Measurements from ENCODE around the gene ARG2.
"Not testable (repeated sequence)": the region's sequence is repeated elsewhere in the genome, so short reads cannot be mapped to it uniquely, and the experiment has no call there.

The ARG2 gene

DNA sequence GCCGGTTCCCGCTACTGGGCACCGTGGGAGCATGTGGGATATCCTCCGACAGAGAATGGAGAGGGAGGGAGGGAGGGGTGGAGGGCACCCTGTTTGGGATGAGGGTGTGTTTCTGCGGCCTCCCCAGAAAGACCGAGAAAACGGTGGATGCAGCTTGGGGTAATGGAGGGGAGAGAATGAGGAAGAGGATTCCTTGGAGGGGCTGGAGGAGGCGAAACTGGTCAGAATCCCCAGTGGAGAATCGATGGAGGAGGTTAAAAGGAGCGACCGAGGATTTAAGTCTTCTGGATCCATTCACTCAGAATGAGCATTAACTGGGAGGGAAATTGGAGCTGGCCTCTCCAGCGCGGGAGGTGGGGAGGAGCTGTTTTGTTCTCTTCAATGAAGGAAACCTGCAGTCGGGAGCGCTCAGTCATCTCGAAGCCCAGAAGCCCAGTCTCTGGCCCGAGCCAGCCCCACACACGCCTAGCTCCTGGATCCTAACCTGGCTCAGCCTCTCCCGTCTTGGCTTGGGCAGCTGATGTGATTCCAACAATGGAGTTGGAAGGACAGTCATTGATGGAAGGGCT, 581 bp downstream of the ARG2 start:
- Histone ChIP-seq H3K9ac (ENCODE audit: low read depth, low read length) (peak overlapping the region; percentile 44), H3K4me2 (ENCODE audit: low read length) (peak overlapping the region; percentile 99), H3K4me3 (ENCODE audit: low read length) (peak overlapping the region; percentile 86)

DNA sequence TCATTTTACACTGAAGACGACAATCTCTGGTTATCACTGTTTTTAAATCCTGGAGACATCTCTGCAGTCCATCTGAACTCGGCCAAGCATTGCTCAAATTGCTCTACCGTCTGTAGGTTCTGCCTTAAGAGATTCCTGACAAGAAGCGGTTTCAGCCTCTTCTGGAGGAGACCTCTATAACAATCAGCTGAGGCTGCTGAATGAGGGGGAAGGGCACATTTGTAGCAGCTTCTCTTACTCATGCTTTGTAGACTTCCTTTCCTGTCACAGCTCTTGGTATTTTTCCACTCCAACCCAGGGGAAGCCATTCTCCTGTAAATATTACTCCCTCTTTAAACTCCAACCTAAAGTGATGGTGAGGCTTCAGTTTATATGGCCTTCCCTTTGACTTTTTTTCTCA, 3.0 kb downstream of the ARG2 start:
- H3K36me3 ChIP-seq (ENCODE audit: insufficient read depth, low read length): no peaks in the 10 kb centered on the region

More for the DNA sequence above, 581 bp downstream of the ARG2 start:
- no peaks in the 10 kb centered on the region for H3K36me3 ChIP-seq (ENCODE audit: insufficient read depth, low read length)
- peaks cover 4% of the 10 kb centered on the region for H3K27me3 ChIP-seq (ENCODE audit: control insufficient read depth, insufficient read depth, low read length)
- no peaks in the 10 kb centered on the region for H3K9me3 ChIP-seq (replicated peaks; ENCODE audit: low read length)
- peaks cover 24% of the 10 kb centered on the region for H3K4me1 ChIP-seq (ENCODE audit: control insufficient read depth, insufficient read depth, low read length)

DNA sequence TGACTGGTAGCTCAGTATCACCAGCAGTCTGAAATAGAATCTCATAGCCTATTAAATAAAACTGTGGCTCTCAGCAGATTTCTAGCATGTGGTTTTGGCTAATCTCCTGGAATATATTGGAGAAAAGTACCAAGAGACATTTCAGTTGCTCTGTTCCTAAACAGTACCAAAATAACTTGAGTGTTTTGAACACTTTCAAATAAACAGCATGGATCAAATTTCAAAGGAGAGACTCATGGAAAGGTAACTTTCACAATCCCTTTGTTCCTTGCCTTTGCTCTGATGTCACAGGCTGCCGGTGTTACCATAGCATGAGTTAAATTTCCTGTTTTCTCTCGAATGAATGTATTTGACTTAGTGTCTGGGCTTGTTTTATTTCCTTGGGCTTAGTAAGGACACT, 3.4 kb downstream of the ARG2 start:
- peaks cover 4% of the 10 kb centered on the region for H3K27me3 ChIP-seq (ENCODE audit: control insufficient read depth, insufficient read depth, low read length)
- H3K9ac ChIP-seq (ENCODE audit: low read depth, low read length): no peak overlapping the region
- no peak overlapping the region for H3K4me3 ChIP-seq (ENCODE audit: low read length)
- H3K4me1 ChIP-seq (ENCODE audit: control insufficient read depth, insufficient read depth, low read length): peaks cover 24% of the 10 kb centered on the region
- H3K36me3 ChIP-seq (ENCODE audit: insufficient read depth, low read length): no peaks in the 10 kb centered on the region
- peak overlapping the region; percentile 37 for H3K4me2 ChIP-seq (ENCODE audit: low read length)
- no peaks in the 10 kb centered on the region for H3K9me3 ChIP-seq (replicated peaks; ENCODE audit: low read length)

More for the DNA sequence above, 3.0 kb downstream of the ARG2 start:
- Histone ChIP-seq H3K4me1 (ENCODE audit: control insufficient read depth, insufficient read depth, low read length) (peaks cover 24% of the 10 kb centered on the region), H3K4me2 (ENCODE audit: low read length) (no peak overlapping the region), H3K9me3 (replicated peaks; ENCODE audit: low read length) (no peaks in the 10 kb centered on the region), H3K27me3 (ENCODE audit: control insufficient read depth, insufficient read depth, low read length) (peaks cover 4% of the 10 kb centered on the region), H3K9ac (ENCODE audit: low read depth, low read length) (no peak overlapping the region), H3K4me3 (ENCODE audit: low read length) (no peak overlapping the region)

DNA sequence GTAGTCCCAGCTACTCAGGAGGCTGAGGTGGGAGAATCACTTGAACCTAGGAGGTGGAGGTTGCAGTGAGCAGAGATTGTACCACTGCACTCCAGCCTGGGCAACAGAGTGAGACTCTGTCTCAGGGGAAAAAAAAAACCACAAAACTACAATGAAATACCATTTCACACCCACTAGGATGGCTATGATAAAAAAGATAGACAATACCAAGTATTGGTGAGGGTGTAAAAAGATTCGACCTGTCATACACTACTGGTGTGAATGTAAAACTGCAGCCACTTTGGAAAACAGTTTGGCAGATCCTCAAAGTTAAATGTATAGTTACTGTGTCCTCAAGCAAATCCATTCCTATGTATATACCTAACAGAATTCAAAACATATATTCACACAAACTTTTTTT, 6.4 kb downstream of the ARG2 start:
- not testable (repeated sequence) for H3K4me3 ChIP-seq (ENCODE audit: low read length); H3K36me3 ChIP-seq (ENCODE audit: insufficient read depth, low read length); H3K9me3 ChIP-seq (replicated peaks; ENCODE audit: low read length); H3K4me2 ChIP-seq (ENCODE audit: low read length); H3K9ac ChIP-seq (ENCODE audit: low read depth, low read length)
- peaks cover 11% of the 10 kb centered on the region for H3K4me1 ChIP-seq (ENCODE audit: control insufficient read depth, insufficient read depth, low read length)
- peaks cover 13% of the 10 kb centered on the region for H3K27me3 ChIP-seq (ENCODE audit: control insufficient read depth, insufficient read depth, low read length)

DNA sequence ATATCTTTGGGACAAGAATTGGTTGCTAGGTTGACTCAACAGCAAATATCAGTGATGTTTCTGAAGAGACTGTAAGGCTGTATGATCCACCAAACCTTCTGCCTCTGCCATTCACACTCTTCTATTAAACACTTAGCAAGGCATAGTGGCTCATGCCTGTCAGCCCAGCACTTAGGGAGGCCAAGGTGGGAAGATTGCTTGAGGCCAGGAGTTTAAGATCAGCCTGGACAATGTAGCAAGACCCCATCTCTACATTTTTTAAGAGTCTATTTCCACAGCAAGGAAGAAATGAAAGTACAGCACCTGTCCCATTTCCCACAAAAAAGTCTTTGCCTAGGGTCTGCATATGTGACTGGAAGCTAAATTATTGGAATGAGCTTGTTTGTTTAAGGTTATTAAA, 7.8 kb downstream of the ARG2 start:
- H3K9me3 ChIP-seq (replicated peaks; ENCODE audit: low read length): no peaks in the 10 kb centered on the region
- no peak overlapping the region for H3K4me2 ChIP-seq (ENCODE audit: low read length)
- no peak overlapping the region for H3K9ac ChIP-seq (ENCODE audit: low read depth, low read length)
- peaks cover 13% of the 10 kb centered on the region for H3K27me3 ChIP-seq (ENCODE audit: control insufficient read depth, insufficient read depth, low read length)
- H3K4me3 ChIP-seq (ENCODE audit: low read length): no peak overlapping the region
- no peaks in the 10 kb centered on the region for H3K36me3 ChIP-seq (ENCODE audit: insufficient read depth, low read length)
- H3K4me1 ChIP-seq (ENCODE audit: control insufficient read depth, insufficient read depth, low read length): peaks cover 9% of the 10 kb centered on the region

DNA sequence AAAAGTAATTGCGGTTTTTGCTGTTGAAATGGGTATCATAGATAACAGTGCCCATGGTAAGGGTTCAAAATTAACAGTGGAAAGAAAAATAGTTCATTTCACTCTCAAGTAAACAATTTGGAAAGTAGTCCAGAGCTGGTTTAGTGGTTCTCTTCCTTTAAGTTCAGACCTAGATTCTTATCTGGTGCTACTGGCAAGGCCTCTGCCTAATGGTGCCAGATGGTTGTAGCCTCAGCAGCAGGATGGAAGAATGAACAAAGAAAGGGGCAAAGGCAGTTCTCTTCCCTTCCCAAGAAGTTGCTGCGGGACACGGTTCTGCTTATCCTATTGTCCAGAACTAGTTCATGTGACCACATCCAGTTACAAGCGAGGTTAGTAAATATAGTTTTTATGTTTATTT, 10.5 kb downstream of the ARG2 start:
- H3K27me3 ChIP-seq (ENCODE audit: control insufficient read depth, insufficient read depth, low read length): peaks cover 13% of the 10 kb centered on the region
- no peaks in the 10 kb centered on the region for H3K36me3 ChIP-seq (ENCODE audit: insufficient read depth, low read length)
- H3K9ac ChIP-seq (ENCODE audit: low read depth, low read length): no peak overlapping the region
- H3K9me3 ChIP-seq (replicated peaks; ENCODE audit: low read length): no peaks in the 10 kb centered on the region
- H3K4me1 ChIP-seq (ENCODE audit: control insufficient read depth, insufficient read depth, low read length): no peaks in the 10 kb centered on the region
- H3K4me2 ChIP-seq (ENCODE audit: low read length): no peak overlapping the region
- H3K4me3 ChIP-seq (ENCODE audit: low read length): no peak overlapping the region

DNA sequence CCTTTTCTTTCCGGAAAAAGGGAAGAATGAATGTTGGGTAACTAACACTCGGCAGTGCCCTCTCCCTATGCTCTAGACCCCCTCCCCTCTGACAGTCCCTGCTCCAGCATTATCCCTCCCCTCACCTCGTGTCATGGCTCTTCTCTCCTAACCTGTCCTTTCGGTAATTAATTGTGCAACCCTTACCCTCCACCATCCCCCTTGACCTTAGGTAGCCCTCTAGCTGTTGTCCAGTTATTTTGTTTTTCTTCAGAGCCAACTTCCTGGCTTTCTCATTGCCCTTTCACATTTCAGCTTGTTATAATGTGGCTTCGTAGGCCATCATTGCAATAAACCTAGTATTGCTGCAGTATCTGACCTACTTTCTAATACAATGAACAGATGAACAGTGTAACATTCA, 11.2 kb downstream of the ARG2 start:
- no peak overlapping the region for H3K9ac ChIP-seq (ENCODE audit: low read depth, low read length)

DNA sequence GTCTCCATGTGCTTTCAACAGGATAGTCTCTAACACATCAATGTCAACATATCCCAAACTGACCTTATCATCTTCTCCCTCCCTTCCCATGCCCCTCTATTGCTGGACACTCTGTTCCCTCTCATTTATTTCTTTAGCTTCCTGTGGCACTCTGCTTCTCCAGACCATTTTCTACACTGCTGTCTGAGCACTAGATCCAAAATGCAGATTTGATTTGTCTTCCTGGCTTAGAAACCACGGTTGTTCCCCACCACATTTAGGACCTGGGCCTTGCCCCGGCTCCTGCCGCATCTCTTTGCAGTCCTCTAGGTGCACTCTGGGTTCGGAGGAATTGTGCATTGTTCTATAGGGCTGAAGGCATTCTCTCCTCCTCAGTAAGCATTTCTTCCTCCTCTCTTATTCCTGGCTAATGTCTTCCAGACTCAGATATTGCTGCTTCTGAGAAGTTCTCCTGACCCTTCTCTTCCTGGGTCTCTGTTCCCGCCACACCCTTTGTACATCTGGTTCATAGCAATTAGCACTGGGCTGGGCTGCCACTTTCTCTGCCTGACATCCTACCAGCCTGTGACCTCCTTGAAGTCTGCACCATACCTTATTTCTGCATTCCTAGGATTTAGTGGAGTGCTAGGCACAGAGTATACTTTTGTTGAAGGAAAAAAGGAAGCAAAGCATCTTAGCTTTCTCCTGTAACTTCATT, 13.9 kb downstream of the ARG2 start:
- no peak overlapping the region for H3K4me2 ChIP-seq (ENCODE audit: low read length)
- H3K36me3 ChIP-seq (ENCODE audit: insufficient read depth, low read length): no peaks in the 10 kb centered on the region
- H3K27me3 ChIP-seq (ENCODE audit: control insufficient read depth, insufficient read depth, low read length): peaks cover 8% of the 10 kb centered on the region
- no peak overlapping the region for H3K9ac ChIP-seq (ENCODE audit: low read depth, low read length)
- no peaks in the 10 kb centered on the region for H3K4me1 ChIP-seq (ENCODE audit: control insufficient read depth, insufficient read depth, low read length)
- H3K9me3 ChIP-seq (replicated peaks; ENCODE audit: low read length): no peaks in the 10 kb centered on the region
- H3K4me3 ChIP-seq (ENCODE audit: low read length): no peak overlapping the region

More for the DNA sequence above, 11.2 kb downstream of the ARG2 start:
- Histone ChIP-seq H3K4me3 (ENCODE audit: low read length) (no peak overlapping the region), H3K9me3 (replicated peaks; ENCODE audit: low read length) (no peaks in the 10 kb centered on the region), H3K36me3 (ENCODE audit: insufficient read depth, low read length) (no peaks in the 10 kb centered on the region), H3K4me2 (ENCODE audit: low read length) (no peak overlapping the region), H3K4me1 (ENCODE audit: control insufficient read depth, insufficient read depth, low read length) (no peaks in the 10 kb centered on the region), H3K27me3 (ENCODE audit: control insufficient read depth, insufficient read depth, low read length) (peaks cover 13% of the 10 kb centered on the region)

DNA sequence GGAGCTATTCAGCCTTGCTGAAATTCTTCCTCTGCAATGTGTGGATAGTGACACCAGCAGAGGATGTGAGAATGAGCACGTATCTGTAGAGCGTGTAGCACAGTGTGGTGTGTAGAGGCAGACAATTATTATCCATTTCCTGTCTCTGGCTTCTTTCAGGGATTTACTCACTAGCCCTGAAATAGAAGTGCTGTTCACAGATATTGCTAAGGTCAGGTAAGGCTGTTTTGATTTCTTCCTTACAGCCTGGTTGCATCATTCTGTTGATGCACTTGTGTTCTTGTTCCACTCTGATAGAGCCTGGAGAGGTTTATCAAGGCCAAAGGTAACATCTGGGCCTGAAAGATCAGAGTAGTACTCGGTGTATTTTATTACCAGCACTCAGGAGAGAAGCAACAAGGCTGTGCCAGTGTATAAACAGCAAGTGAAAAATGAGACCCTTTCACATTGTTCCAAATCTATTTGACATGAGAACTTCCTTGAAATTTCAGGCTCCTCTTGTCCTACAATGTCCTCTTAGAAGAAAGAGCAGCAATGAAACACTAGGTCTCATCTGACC, 16.7 kb downstream of the ARG2 start:
- H3K36me3 ChIP-seq (ENCODE audit: insufficient read depth, low read length): no peaks in the 10 kb centered on the region
- H3K4me1 ChIP-seq (ENCODE audit: control insufficient read depth, insufficient read depth, low read length): no peaks in the 10 kb centered on the region
- no peaks in the 10 kb centered on the region for H3K27me3 ChIP-seq (ENCODE audit: control insufficient read depth, insufficient read depth, low read length)
- H3K9ac ChIP-seq (ENCODE audit: low read depth, low read length): no peak overlapping the region
- H3K4me2 ChIP-seq (ENCODE audit: low read length): no peak overlapping the region
- H3K4me3 ChIP-seq (ENCODE audit: low read length): no peak overlapping the region
- no peaks in the 10 kb centered on the region for H3K9me3 ChIP-seq (replicated peaks; ENCODE audit: low read length)

DNA sequence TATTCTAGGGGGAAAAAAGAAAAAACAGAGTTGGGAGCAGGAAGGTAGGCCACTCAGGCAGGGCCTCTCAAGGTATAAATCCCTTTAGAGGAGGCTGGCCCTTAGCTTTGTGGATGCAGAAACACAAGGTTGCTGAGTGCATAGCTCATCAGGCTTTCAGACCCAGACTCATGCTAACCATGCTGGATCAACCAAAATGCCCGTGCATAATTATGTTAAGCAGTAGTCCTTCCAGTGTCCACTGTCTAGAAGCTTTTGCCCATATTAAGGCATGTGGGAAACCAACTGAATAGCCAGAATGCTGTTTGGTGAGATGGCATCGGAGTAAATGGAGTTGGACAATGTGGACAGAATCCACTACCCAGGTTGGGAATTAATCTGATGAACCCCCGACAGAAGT, 18.9 kb downstream of the ARG2 start:
- no peaks in the 10 kb centered on the region for H3K27me3 ChIP-seq (ENCODE audit: control insufficient read depth, insufficient read depth, low read length)
- no peak overlapping the region for H3K9ac ChIP-seq (ENCODE audit: low read depth, low read length)
- no peaks in the 10 kb centered on the region for H3K36me3 ChIP-seq (ENCODE audit: insufficient read depth, low read length)
- no peak overlapping the region for H3K4me2 ChIP-seq (ENCODE audit: low read length)
- no peaks in the 10 kb centered on the region for H3K9me3 ChIP-seq (replicated peaks; ENCODE audit: low read length)
- H3K4me3 ChIP-seq (ENCODE audit: low read length): no peak overlapping the region
- no peaks in the 10 kb centered on the region for H3K4me1 ChIP-seq (ENCODE audit: control insufficient read depth, insufficient read depth, low read length)

DNA sequence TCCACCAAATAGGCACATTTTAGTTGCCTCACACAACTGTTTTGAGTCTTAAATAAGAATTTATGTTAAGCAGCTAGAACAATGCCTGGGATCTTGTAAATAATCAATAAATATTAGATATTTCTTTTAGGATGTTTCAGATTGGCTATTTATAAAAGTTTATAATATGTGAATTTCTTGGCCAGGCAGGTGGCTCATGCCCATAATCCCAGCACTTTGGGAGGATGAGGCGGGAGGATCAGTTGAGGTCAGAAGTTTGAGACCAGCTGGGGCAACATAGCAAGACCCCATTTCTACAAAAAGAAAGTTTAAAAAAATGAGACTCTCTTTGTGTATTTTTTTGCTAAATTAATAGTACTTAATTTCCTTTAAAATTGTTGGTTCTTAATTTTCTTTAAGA, 21.8 kb downstream of the ARG2 start:
- Histone ChIP-seq H3K4me2 (ENCODE audit: low read length) (no peak overlapping the region), H3K9ac (ENCODE audit: low read depth, low read length) (no peak overlapping the region), H3K4me3 (ENCODE audit: low read length) (no peak overlapping the region), H3K9me3 (replicated peaks; ENCODE audit: low read length) (no peaks in the 10 kb centered on the region), H3K27me3 (ENCODE audit: control insufficient read depth, insufficient read depth, low read length) (no peaks in the 10 kb centered on the region), H3K36me3 (ENCODE audit: insufficient read depth, low read length) (peaks cover 5% of the 10 kb centered on the region), H3K4me1 (ENCODE audit: control insufficient read depth, insufficient read depth, low read length) (no peaks in the 10 kb centered on the region)

Measured in skeletal muscle satellite cell (primary cell).